Caco-2 (cell line): ENCODE results near the gene ILRUN. TPM values are rescaled to one million over a fixed set of nuclear protein-coding genes. Genes with fewer than 3 reads are reported as not detected.

Experiments used
- BruUV-seq: library from RNA; stranded (reverse); fragments of 400-500 nt; replicated peaks from 2 replicates; lab custom pipeline; 2021; lab: Mats Ljungman, UMichigan
- CTCF ChIA-PET: fragments of 300-600 bp; sonication (Branson Sonifier 250); formaldehyde crosslinking; loops from one replicate; lab custom pipeline; 2022; ENCODE audit warnings: antibody characterized with exemption; lab: Charles Lee
- POLR2A ChIA-PET: fragments of 300-600 bp; sonication (Branson Sonifier 250); formaldehyde crosslinking; loops from one replicate; lab custom pipeline; 2022; ENCODE audit warnings: antibody characterized with exemption; lab: Charles Lee
- DNase-seq, 2 experiments: peaks; one replicate each; pipeline versions ENCODE4 v3.0.0 to v3.0.0-alpha.2; 2020 to 2022
- H3K27me3 ChIP-seq: replicated peaks from 2 replicates; pipeline ENCODE4 v1.6.0; 2011; ENCODE audit warnings: low read length; ENCODE audit not compliant: control insufficient read depth, insufficient read depth
- H3K36me3 ChIP-seq: 2 replicates; pipeline ENCODE4 v1.5.1; 2011; ENCODE audit warnings: low read length; ENCODE audit not compliant: control insufficient read depth, insufficient read depth
- H3K4me1 ChIP-seq: fragments of 250-450 bp; sonication (Bioruptor Pico); 2 replicates; pipeline ENCODE4 v1.5.1; 2020; ENCODE audit warnings: mild to moderate bottlenecking
- H3K4me3 ChIP-seq: 2 replicates; pipeline ENCODE4 v1.5.1; 2011; ENCODE audit warnings: low read depth, mild to moderate bottlenecking, control low read depth, low read length
- H3K9me3 ChIP-seq: fragments of 250-450 bp; sonication (Bioruptor Pico); 2 replicates; pipeline ENCODE4 v1.5.1; 2020; ENCODE audit warnings: mild to moderate bottlenecking, moderate library complexity
- H3K27ac Mint-ChIP-seq: one replicate; pipeline ENCODE4 v1.8.0; 2022; ENCODE audit warnings: mixed read lengths; ENCODE audit not compliant: unreplicated experiment
- H3K27me3 Mint-ChIP-seq: one replicate; pipeline ENCODE4 v1.8.0; 2022; ENCODE audit warnings: mixed read lengths; ENCODE audit not compliant: insufficient read depth, unreplicated experiment
- H3K36me3 Mint-ChIP-seq: one replicate; pipeline ENCODE4 v1.8.0; 2022; ENCODE audit warnings: mild to moderate bottlenecking, mixed read lengths; ENCODE audit not compliant: insufficient read depth, unreplicated experiment
- H3K4me1 Mint-ChIP-seq: one replicate; pipeline ENCODE4 v1.8.0; 2022; ENCODE audit warnings: low read depth, mixed read lengths; ENCODE audit not compliant: unreplicated experiment
- H3K4me3 Mint-ChIP-seq: one replicate; pipeline ENCODE4 v1.8.0; 2022; ENCODE audit warnings: mild to moderate bottlenecking, moderate library complexity, mixed read lengths; ENCODE audit not compliant: unreplicated experiment
- H3K9me3 Mint-ChIP-seq: one replicate; pipeline ENCODE4 v1.8.0; 2022; ENCODE audit warnings: mixed read lengths; ENCODE audit not compliant: unreplicated experiment
- intact Hi-C: fragments of 100-400 bp; cut with micrococcal nuclease; formaldehyde crosslinking; loops from one replicate; pipeline ENCODE4 v1.10.0; 2022; ENCODE audit not compliant: unreplicated experiment
- total RNA-seq: library from RNA; stranded (reverse); gene quantifications from 2 replicates; pipeline ENCODE4 v1.2.3, GENCODE V29; 2022
- TF ChIP-seq, protein P1 (sequence below), 2 experiments: fragments of 200-600 bp in 1 of 2; IDR thresholded peaks; 1 replicate in 1 of 2; 2 replicates in 1 of 2; pipeline versions ENCODE4 v1.5.1 to v1.8.0; 2011 to 2022; ENCODE audit warnings: antibody characterized with exemption in 1 of 2, control low read depth in 1 of 2, inconsistent platforms in 1 of 2, low read depth in 1 of 2, low read length in 1 of 2, mild to moderate bottlenecking in 1 of 2, moderate library complexity in 1 of 2; ENCODE audit not compliant: insufficient read depth in 1 of 2, severe bottlenecking in 1 of 2, unreplicated experiment in 1 of 2

ILRUN gene
- total RNA-seq, 1 experiment from 2014 or later, result 95.9 TPM

GRCh38 chr6:34709386-34709785 is 12.8 kb upstream of the ILRUN start:
- no peak for DNase-seq
- Mint-ChIP-seq H3K27me3 (no peaks in the 10 kb centered on the region), H3K27ac (no peak overlapping the region), H3K4me3 (no peak overlapping the region), H3K9me3 (no peaks in the 10 kb centered on the region), H3K4me1 (peaks cover 9% of the 10 kb centered on the region), H3K36me3 (no peaks in the 10 kb centered on the region)
- Histone ChIP-seq H3K4me1 (peaks cover 13% of the 10 kb centered on the region), H3K9me3 (no peaks in the 10 kb centered on the region), H3K36me3 (no peaks in the 10 kb centered on the region), H3K27me3 (no peaks in the 10 kb centered on the region), H3K4me3 (no peak overlapping the region)
- ChIA-PET CTCF (no interaction called here), POLR2A (interaction anchor here (0.6 kb wide), 1 partner anchor 31 kb away, joined by 10 read pairs; no protein-coding TSS in a partner anchor)
- intact Hi-C loops, result no loop called here
- no TSS peak for BruUV-seq
- TF ChIP-seq, protein P1, sequence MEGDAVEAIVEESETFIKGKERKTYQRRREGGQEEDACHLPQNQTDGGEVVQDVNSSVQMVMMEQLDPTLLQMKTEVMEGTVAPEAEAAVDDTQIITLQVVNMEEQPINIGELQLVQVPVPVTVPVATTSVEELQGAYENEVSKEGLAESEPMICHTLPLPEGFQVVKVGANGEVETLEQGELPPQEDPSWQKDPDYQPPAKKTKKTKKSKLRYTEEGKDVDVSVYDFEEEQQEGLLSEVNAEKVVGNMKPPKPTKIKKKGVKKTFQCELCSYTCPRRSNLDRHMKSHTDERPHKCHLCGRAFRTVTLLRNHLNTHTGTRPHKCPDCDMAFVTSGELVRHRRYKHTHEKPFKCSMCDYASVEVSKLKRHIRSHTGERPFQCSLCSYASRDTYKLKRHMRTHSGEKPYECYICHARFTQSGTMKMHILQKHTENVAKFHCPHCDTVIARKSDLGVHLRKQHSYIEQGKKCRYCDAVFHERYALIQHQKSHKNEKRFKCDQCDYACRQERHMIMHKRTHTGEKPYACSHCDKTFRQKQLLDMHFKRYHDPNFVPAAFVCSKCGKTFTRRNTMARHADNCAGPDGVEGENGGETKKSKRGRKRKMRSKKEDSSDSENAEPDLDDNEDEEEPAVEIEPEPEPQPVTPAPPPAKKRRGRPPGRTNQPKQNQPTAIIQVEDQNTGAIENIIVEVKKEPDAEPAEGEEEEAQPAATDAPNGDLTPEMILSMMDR (IDR thresholded peaks at IDR 0.05; ENCODE audit: insufficient read depth in 1 of 2, low read depth in 1 of 2, low read length in 1 of 2, severe bottlenecking in 1 of 2, unreplicated experiment in 1 of 2), result no peak

- no peaks in the 10 kb centered on the region for H3K9me3 Mint-ChIP-seq
Observed at GRCh38 chr6:34705241-34705640, 8.7 kb upstream of the ILRUN start.

GRCh38 chr6:34701199-34701598 is 4.6 kb upstream of the ILRUN start:
- no TSS peak for BruUV-seq
- no peak overlapping the region for H3K27ac Mint-ChIP-seq

More at GRCh38 chr6:34705241-34705640, 8.7 kb upstream of the ILRUN start:
- no peak for DNase-seq
- Histone ChIP-seq H3K27me3 (no peaks in the 10 kb centered on the region), H3K4me3 (no peak overlapping the region), H3K4me1 (peaks cover 24% of the 10 kb centered on the region), H3K36me3 (no peaks in the 10 kb centered on the region), H3K9me3 (no peaks in the 10 kb centered on the region)
- no peaks in the 10 kb centered on the region for H3K36me3 Mint-ChIP-seq
- intact Hi-C loops, result no loop called here
- ChIA-PET CTCF (no interaction called here), POLR2A (no interaction called here)
- peak overlapping the region; percentile 74 for H3K27ac Mint-ChIP-seq
- peaks cover 28% of the 10 kb centered on the region for H3K4me1 Mint-ChIP-seq
- H3K27me3 Mint-ChIP-seq, result no peaks in the 10 kb centered on the region
- H3K4me3 Mint-ChIP-seq, result no peak overlapping the region
- no TSS peak for BruUV-seq
- TF ChIP-seq, protein P1 (IDR thresholded peaks at IDR 0.05; ENCODE audit: insufficient read depth in 1 of 2, low read depth in 1 of 2, low read length in 1 of 2, severe bottlenecking in 1 of 2, unreplicated experiment in 1 of 2), result no peak

More at GRCh38 chr6:34701199-34701598, 4.6 kb upstream of the ILRUN start:
- DNase-seq, result no peak
- Mint-ChIP-seq H3K4me3 (no peak overlapping the region), H3K36me3 (peaks cover 6% of the 10 kb centered on the region), H3K9me3 (no peaks in the 10 kb centered on the region), H3K27me3 (no peaks in the 10 kb centered on the region), H3K4me1 (peaks cover 28% of the 10 kb centered on the region)
- peaks cover 24% of the 10 kb centered on the region for H3K4me1 ChIP-seq
- ChIA-PET CTCF (interaction anchor here (0.7 kb wide), 1 partner anchor 90 kb away, joined by 3 read pairs; no protein-coding TSS in a partner anchor), POLR2A (no interaction called here)
- no peaks in the 10 kb centered on the region for H3K27me3 ChIP-seq
- H3K9me3 ChIP-seq, result no peaks in the 10 kb centered on the region
- H3K4me3 ChIP-seq, result no peak overlapping the region
- intact Hi-C loops, result no loop called here
- TF ChIP-seq, protein P1 (IDR thresholded peaks at IDR 0.05; ENCODE audit: insufficient read depth in 1 of 2, low read depth in 1 of 2, low read length in 1 of 2, severe bottlenecking in 1 of 2, unreplicated experiment in 1 of 2), result no peak
- no peaks in the 10 kb centered on the region for H3K36me3 ChIP-seq
